ENCODE data around the gene FMR1.
A peak's percentile ranks its signal among the peaks of the same experiment; 100 is the strongest.

The FMR1 gene

GRCh38 chrX:147917700-147918695, 6.3 kb downstream of the FMR1 start:
- DNase-seq: no peak

GRCh38 chrX:147920161-147920666, 8.5 kb downstream of the FMR1 start:
- no peak for DNase-seq

GRCh38 chrX:147923605-147924004, 11.9 kb downstream of the FMR1 start:
- peak; percentile 1 for DNase-seq

- no peak for DNase-seq
Observed at GRCh38 chrX:147927256-147927655, 15.5 kb downstream of the FMR1 start.

- no peak for DNase-seq
Observed at GRCh38 chrX:147933815-147934214, 22.1 kb downstream of the FMR1 start.

- DNase-seq: no peak
Observed at GRCh38 chrX:147935156-147935758, 23.5 kb downstream of the FMR1 start.

- DNase-seq: no peak
Observed at GRCh38 chrX:147945286-147945685, 33.6 kb downstream of the FMR1 start.

GRCh38 chrX:147948531-147948930, 36.8 kb downstream of the FMR1 start:
- no peak for DNase-seq

- no peak for DNase-seq
Observed at GRCh38 chrX:147950352-147950751, 38.6 kb downstream of the FMR1 start.

GRCh38 chrX:147953976-147954375, 42.3 kb downstream of the FMR1 start:
- no peak for DNase-seq

GRCh38 chrX:147957291-147957690, 45.6 kb downstream of the FMR1 start:
- no peak for DNase-seq

GRCh38 chrX:147958291-147958690, 46.6 kb downstream of the FMR1 start:
- DNase-seq: no peak

- DNase-seq: no peak
Observed at GRCh38 chrX:147960722-147961121, 49.0 kb downstream of the FMR1 start.

GRCh38 chrX:147962476-147962875, 50.8 kb downstream of the FMR1 start:
- no peak for DNase-seq

- no peak for DNase-seq
Observed at GRCh38 chrX:147978931-147979330, 67.2 kb downstream of the FMR1 start.

GRCh38 chrX:147981038-147981752, 69.5 kb downstream of the FMR1 start, which contains the start of gene FMR1NB:
Gene FMR1NB, plus strand, starts transcription at chrX:147981337. Its CDS starts 66 bp downstream, at chrX:147981403.
- DNase-seq: peak; percentile 48

Data from NCI-H146 (cell line).